GM12878 (cell line): Measurements from ENCODE around the gene USP15. TPM values are rescaled to one million over a fixed set of nuclear protein-coding genes. Genes with fewer than 3 reads are reported as not detected.

ENCODE experiments used
- ATAC-seq: fragments of 200-7000 bp; cut with Tn5 transposase; 3 replicates; pipeline ENCODE4 v1.9.1; 2020; ENCODE audit warnings: mild to moderate bottlenecking, moderate library complexity
- BruUV-seq: library from RNA; stranded (reverse); fragments of 400-500 nt; replicated peaks from 2 replicates; lab custom pipeline; 2021; lab: Mats Ljungman, UMichigan
- CTCF ChIA-PET: fragments of 300-600 bp; sonication (Branson Sonifier 250); formaldehyde crosslinking; extraction: SDS; loops from one replicate; lab custom pipeline; 2021; ENCODE audit warnings: inconsistent platforms; lab: Yijun Ruan, JAX
- POLR2A ChIA-PET: fragments of 350-600 bp; formaldehyde crosslinking; extraction: SDS; loops from one replicate; lab custom pipeline; 2021; ENCODE audit warnings: inconsistent platforms; lab: Charles Lee
- RAD21 ChIA-PET: fragments of 300-600 bp; sonication (Branson Sonifier 250); formaldehyde crosslinking; loops from one replicate; lab custom pipeline; 2023; ENCODE audit warnings: antibody characterized with exemption; ENCODE audit not compliant: unreplicated experiment; lab: Charles Lee
- SMC1A ChIA-PET: fragments of 300-600 bp; sonication (Branson Sonifier 250); formaldehyde crosslinking; loops from one replicate; lab custom pipeline; 2023; ENCODE audit not compliant: unreplicated experiment, uncharacterized antibody; lab: Charles Lee
- DNase-seq: peaks from one replicate; pipeline ENCODE4 v3.0.0-alpha.2; 2011; ENCODE audit warnings: low read depth, low spot score
- FAIRE-seq: peaks from 3 replicates; lab custom pipeline; 2011; peaks lifted over from hg19 to GRCh38; lab: Jason Lieb, UNC
- H2AFZ ChIP-seq: 2 replicates; pipeline ENCODE4 v1.6.0; 2011; ENCODE audit warnings: low read depth, low read length, control low read depth; ENCODE audit not compliant: control insufficient read depth
- H3K27ac ChIP-seq: 2 replicates; pipeline ENCODE4 v1.5.1; 2011; ENCODE audit warnings: control low read depth; ENCODE audit not compliant: control insufficient read depth, insufficient read depth
- H3K27me3 ChIP-seq, 2 experiments: replicated peaks in 1 of 2; 2 replicates each; pipeline versions ENCODE4 v1.6.0 to v1.6.1; 2011; ENCODE audit warnings: low read length in 1 of 2; ENCODE audit not compliant: control insufficient read depth in 2 of 2, insufficient read depth in 2 of 2
- H3K36me3 ChIP-seq, 2 experiments: 2 replicates each; pipeline ENCODE4 v1.5.1; 2011; ENCODE audit warnings: low read length in 1 of 2; ENCODE audit not compliant: control insufficient read depth in 2 of 2, insufficient read depth in 2 of 2
- H3K4me1 ChIP-seq: 2 replicates; pipeline ENCODE4 v1.6.1; 2011; ENCODE audit warnings: mild to moderate bottlenecking, low read length, moderate library complexity, mixed read lengths; ENCODE audit not compliant: control insufficient read depth, insufficient read depth
- H3K4me2 ChIP-seq: 2 replicates; pipeline ENCODE4 v1.6.0; 2011; ENCODE audit warnings: control low read depth; ENCODE audit not compliant: control insufficient read depth, insufficient read depth
- H3K4me3 ChIP-seq: fragments of 200-600 bp; sonication (generic); 2 replicates; pipeline ENCODE4 v1.5.1; 2016
- H3K79me2 ChIP-seq: 2 replicates; pipeline ENCODE4 v1.6.0; 2011; ENCODE audit warnings: low read length; ENCODE audit not compliant: control insufficient read depth, insufficient read depth
- H3K9ac ChIP-seq: 2 replicates; pipeline ENCODE4 v1.8.0; 2011; ENCODE audit warnings: low read length, control low read depth, mixed read lengths; ENCODE audit not compliant: control insufficient read depth, insufficient read depth
- H3K9me3 ChIP-seq: replicated peaks from 3 replicates; pipeline ENCODE4 v1.5.1; 2011; ENCODE audit warnings: mild to moderate bottlenecking, low read length; ENCODE audit not compliant: control insufficient read depth, insufficient read depth
- H4K20me1 ChIP-seq: 2 replicates; pipeline ENCODE4 v1.6.0; 2011; ENCODE audit not compliant: control insufficient read depth, insufficient read depth
- CUX1 ChIP-seq: IDR thresholded peaks from 2 replicates; pipeline ENCODE4 v1.6.1; 2012; ENCODE audit warnings: improper control_type of control experiment, low read depth, low read length; ENCODE audit not compliant: insufficient replicate concordance
- HDAC2 ChIP-seq: fragments of 200-600 bp; sonication (generic); IDR thresholded peaks from 2 replicates; pipeline ENCODE4 v1.6.1; 2017
- IKZF1 ChIP-seq: fragments of 450-650 bp; conservative IDR thresholded peaks from 2 replicates; pipeline ENCODE4 v1.6.1; 2017; ENCODE audit warnings: antibody characterized with exemption, mild to moderate bottlenecking
- KDM1A ChIP-seq: fragments of 200-600 bp; sonication (generic); IDR thresholded peaks from 2 replicates; pipeline ENCODE4 v1.6.1; 2016; ENCODE audit warnings: borderline replicate concordance
- MEF2A ChIP-seq: IDR thresholded peaks from 2 replicates; pipeline ENCODE4 v1.6.1; 2011; ENCODE audit warnings: low read depth, mild to moderate bottlenecking, low read length, moderate library complexity; ENCODE audit not compliant: insufficient read depth
- NR2C2 ChIP-seq: IDR thresholded peaks from 2 replicates; pipeline ENCODE4 v1.6.1; 2011; ENCODE audit warnings: borderline replicate concordance, low read depth; ENCODE audit not compliant: control insufficient read depth, insufficient read length
- PBX3 ChIP-seq: IDR thresholded peaks from 2 replicates; pipeline ENCODE4 v1.6.1; 2011; ENCODE audit warnings: mild to moderate bottlenecking, low read depth, low read length, moderate library complexity; ENCODE audit not compliant: insufficient replicate concordance
- POLR2AphosphoS2 ChIP-seq: IDR thresholded peaks from 2 replicates; pipeline ENCODE4 v1.6.1; 2011; ENCODE audit warnings: low read depth, mild to moderate bottlenecking, low read length, improper control_type of control experiment, moderate library complexity
- RFX5 ChIP-seq: IDR thresholded peaks from 2 replicates; pipeline ENCODE4 v1.6.1; 2011; ENCODE audit warnings: low read depth, low read length, improper control_type of control experiment
- TAF1 ChIP-seq: IDR thresholded peaks from 2 replicates; pipeline ENCODE4 v1.6.1; 2011; ENCODE audit warnings: mild to moderate bottlenecking, low read depth, low read length, borderline replicate concordance
- TCF12 ChIP-seq: IDR thresholded peaks from 2 replicates; pipeline ENCODE4 v1.6.1; 2011; ENCODE audit warnings: low read depth, mild to moderate bottlenecking, low read length
- ZNF592 ChIP-seq: fragments of 450-650 bp; IDR thresholded peaks from 2 replicates; pipeline ENCODE4 v1.6.1; 2017; ENCODE audit warnings: mild to moderate bottlenecking, moderate library complexity
- ZSCAN29 ChIP-seq: fragments of 450-650 bp; IDR thresholded peaks from 2 replicates; pipeline ENCODE4 v1.6.1; 2017; ENCODE audit warnings: mild to moderate bottlenecking, moderate library complexity
- WGBS: methylation state at CpG from one replicate; pipeline ENCODE4 v1.1.6; 2016; ENCODE audit warnings: low lambda C conversion rate; ENCODE audit not compliant: insufficient replicate concordance, insufficient coverage; ENCODE audit errors: missing lambda C conversion rate; 5-methylcytosine and 5-hydroxymethylcytosine counted together
- in situ Hi-C: fragments of 300-500 bp; cut with MboI; formaldehyde crosslinking; loops from 9 replicates; pipeline ENCODE4 v1.14.3; 2018; ENCODE audit warnings: mixed read lengths
- intact Hi-C: fragments of 100-400 bp; cut with micrococcal nuclease; formaldehyde crosslinking; loops from one replicate; pipeline ENCODE4 v1.14.2; 2022; ENCODE audit not compliant: unreplicated experiment
- polyA plus RNA-seq, 11 experiments: library from polyadenylated mRNA; depleted of rRNA in 4 of 11; unstranded in 6 of 11; stranded (reverse) in 5 of 11; fragments of >200 nt; fragmentation: Nextera tagmentation in 4 of 11; fragmentation: Illumina TruSeq in 1 of 11; extraction: Ambion mirVana in 4 of 11; extraction: Trizol in 1 of 11; gene quantifications; 1 replicate in 1 of 11; 2 replicates in 10 of 11; pipeline versions ENCODE4 v1.2.1 to v1.2.3, GENCODE V29; 2011 to 2016; ENCODE audit warnings: inconsistent platforms in 2 of 11, missing spikeins in 2 of 11, low read depth in 1 of 11
- total RNA-seq, 4 experiments: library from RNA; depleted of rRNA in 3 of 4; stranded (reverse); fragments of >200 nt in 3 of 4; fragmentation: Illumina TruSeq in 1 of 4; extraction: Trizol in 1 of 4; gene quantifications; 2 replicates each; pipeline versions ENCODE4 v1.2.1 to v1.2.3, GENCODE V29; 2013 to 2021

The USP15 gene
- total and polyA plus RNA-seq, 10 of the 15 experiments (the other 5 are each of a cell fraction or from before 2014, with no cell fraction given), result 57.6 to 101 (median 90.2) TPM

GRCh38 chr12:62351326-62351725 is 91.1 kb downstream of the USP15 start:
- no peak for FAIRE-seq
- H3K36me3 ChIP-seq, result peaks cover 0 to 8% of the 10 kb centered on the region in 2 experiments; a peak in 2 of 4 replicates
- no peak overlapping the region for H2AFZ ChIP-seq
- ChIA-PET POLR2A (no interaction called here), RAD21 (no interaction called here), CTCF (interaction anchor here (0.9 kb wide), 1 partner anchor 462 kb away, joined by 3 read pairs; no protein-coding TSS in a partner anchor), SMC1A (interaction anchor here (0.7 to 0.8 kb wide), 3 partner anchors 15 to 133 kb away, joined by 3 read pairs; no protein-coding TSS in a partner anchor)
- TF ChIP-seq TCF12 (no peak), POLR2AphosphoS2 (no peak), CUX1 (no peak), ZSCAN29 (no peak), PBX3 (no peak), KDM1A (no peak), HDAC2 (no peak), RFX5 (no peak), MEF2A (no peak), IKZF1 (no peak), NR2C2 (no peak), ZNF592 (no peak), TAF1 (no peak)
- H3K9ac ChIP-seq, result no peak overlapping the region
- BruUV-seq, result no TSS peak
- H3K4me3 ChIP-seq, result no peak overlapping the region
- in situ Hi-C loops (no loop called here), intact Hi-C loops (no loop called here)
- H3K4me2 ChIP-seq, result no peak overlapping the region
- no peak; the same call in 2 of the 3 replicates for ATAC-seq
- no peaks in the 10 kb centered on the region for H3K79me2 ChIP-seq
- H3K4me1 ChIP-seq, result no peaks in the 10 kb centered on the region
- 72% methylated on average over 1 of the region's 1 CpG for WGBS
- DNase-seq, result no peak
- H4K20me1 ChIP-seq, result no peaks in the 10 kb centered on the region
- no peaks in the 10 kb centered on the region for H3K27me3 ChIP-seq
- no peak overlapping the region for H3K27ac ChIP-seq
- H3K9me3 ChIP-seq, result no peaks in the 10 kb centered on the region
